H1 (cell line): ENCODE results near the gene XAB2. TPM values are rescaled to one million over a fixed set of nuclear protein-coding genes. Genes with fewer than 3 reads are reported as not detected.

Source experiments
- CTCF ChIA-PET: fragments of 300-600 bp; sonication (Branson Sonifier 250); formaldehyde crosslinking; loops from one replicate; lab custom pipeline; 2021; ENCODE audit not compliant: partially characterized antibody; lab: Charles Lee
- POLR2A ChIA-PET: fragments of 300-600 bp; sonication (Branson Sonifier 250); formaldehyde crosslinking; loops from one replicate; lab custom pipeline; 2021; ENCODE audit warnings: inconsistent platforms; ENCODE audit not compliant: partially characterized antibody; lab: Charles Lee
- DNase-seq, 2 experiments: peaks; one replicate each; pipeline versions ENCODE4 v3.0.0 to v3.0.0-alpha.2; 2010 to 2022; ENCODE audit warnings: low spot score in 2 of 2, low read depth in 1 of 2, mixed read lengths in 1 of 2
- FAIRE-seq: peaks from 2 replicates; lab custom pipeline; 2011; peaks lifted over from hg19 to GRCh38; lab: Jason Lieb, UNC
- H2AFZ ChIP-seq: 2 replicates; pipeline ENCODE4 v1.8.1; 2012; ENCODE audit warnings: low read length, inconsistent platforms
- H2AK5ac ChIP-seq: 2 replicates; pipeline ENCODE4 v1.6.1; 2013; ENCODE audit warnings: low read depth, low read length
- H2BK120ac ChIP-seq: replicated peaks from 2 replicates; pipeline ENCODE3; 2013; ENCODE audit warnings: low read depth, low read length, inconsistent platforms
- H2BK12ac ChIP-seq: 2 replicates; pipeline ENCODE4 v1.6.1; 2013; ENCODE audit warnings: low read depth, low read length
- H2BK15ac ChIP-seq: 2 replicates; pipeline ENCODE4 v1.6.1; 2013; ENCODE audit warnings: low read length
- H2BK20ac ChIP-seq: 2 replicates; pipeline ENCODE4 v1.6.1; 2013; ENCODE audit warnings: low read length
- H2BK5ac ChIP-seq: 2 replicates; pipeline ENCODE4 v1.6.1; 2013; ENCODE audit warnings: low read depth, low read length
- H3K14ac ChIP-seq: 2 replicates; pipeline ENCODE4 v1.6.1; 2013; ENCODE audit warnings: inconsistent platforms; ENCODE audit not compliant: insufficient read length
- H3K18ac ChIP-seq: 2 replicates; pipeline ENCODE4 v1.6.1; 2013; ENCODE audit warnings: low read length; ENCODE audit errors: extremely low read depth
- H3K23ac ChIP-seq: 2 replicates; pipeline ENCODE4 v1.6.1; 2013; ENCODE audit warnings: inconsistent platforms; ENCODE audit not compliant: insufficient read length
- H3K23me2 ChIP-seq: 2 replicates; pipeline ENCODE4 v1.6.1; 2013; ENCODE audit warnings: low read depth, low read length
- H3K27ac ChIP-seq: 2 replicates; pipeline ENCODE4 v1.6.1; 2011; ENCODE audit warnings: low read depth, low read length, inconsistent platforms
- H3K27me3 ChIP-seq, 4 experiments: replicated peaks in 1 of 4; 1 replicate in 1 of 4; 2 replicates in 3 of 4; pipeline versions ENCODE4 v1.6.1 to v1.8.1; 2011 to 2013; ENCODE audit warnings: low read length in 3 of 4, mild to moderate bottlenecking in 3 of 4, inconsistent platforms in 2 of 4, mixed read lengths in 2 of 4, moderate library complexity in 1 of 4; ENCODE audit not compliant: control insufficient read depth in 3 of 4, insufficient read depth in 3 of 4; ENCODE audit errors: extremely low read depth in 1 of 4
- H3K36me3 ChIP-seq, 4 experiments: 2 replicates each; pipeline versions ENCODE4 v1.6.1 to v1.8.1; 2011 to 2013; ENCODE audit warnings: mild to moderate bottlenecking in 4 of 4, low read length in 3 of 4, moderate library complexity in 2 of 4, control low read depth in 1 of 4, inconsistent platforms in 1 of 4; ENCODE audit not compliant: insufficient read depth in 4 of 4, control insufficient read depth in 2 of 4
- H3K4ac ChIP-seq: replicated peaks from 2 replicates; pipeline ENCODE3; 2013; ENCODE audit warnings: low read length, low read depth, mixed read lengths, inconsistent platforms; ENCODE audit not compliant: insufficient read length
- H3K4me1 ChIP-seq, 4 experiments: replicated peaks in 1 of 4; 1 replicate in 1 of 4; 2 replicates in 3 of 4; pipeline versions ENCODE4 v1.6.1 to v1.8.1; 2011 to 2013; ENCODE audit warnings: low read length in 3 of 4, inconsistent platforms in 2 of 4, mixed read lengths in 1 of 4; ENCODE audit not compliant: insufficient read depth in 4 of 4, control insufficient read depth in 3 of 4
- H3K4me2 ChIP-seq, 2 experiments: 2 replicates each; pipeline versions ENCODE4 v1.6.1 to v1.8.1; 2011 to 2013; ENCODE audit warnings: low read depth in 2 of 2, low read length in 2 of 2, control low read depth in 1 of 2, inconsistent platforms in 1 of 2, mild to moderate bottlenecking in 1 of 2; ENCODE audit not compliant: insufficient read depth in 1 of 2
- H3K4me3 ChIP-seq, 4 experiments: fragments of 200-600, 300-600 bp in 1 of 4; sonication (generic), shearing (Covaris generic), sonication (Bioruptor Twin) in 1 of 4; 2 replicates each; pipeline versions ENCODE4 v1.5.1 to v1.8.1; 2011 to 2016; ENCODE audit warnings: low read length in 4 of 4, low read depth in 3 of 4, control low read depth in 2 of 4, inconsistent platforms in 2 of 4, mild to moderate bottlenecking in 2 of 4, mixed read lengths in 1 of 4, moderate library complexity in 1 of 4; ENCODE audit not compliant: insufficient read depth in 2 of 4; ENCODE audit errors: extremely low read depth in 1 of 4
- H3K56ac ChIP-seq: replicated peaks from 2 replicates; pipeline ENCODE3; 2013; ENCODE audit warnings: low read depth, mild to moderate bottlenecking, mixed read lengths, low read length, inconsistent platforms; ENCODE audit not compliant: insufficient read length
- H3K79me1 ChIP-seq: 2 replicates; pipeline ENCODE4 v1.6.1; 2013; ENCODE audit warnings: low read depth, low read length, control low read depth
- H3K79me2 ChIP-seq, 2 experiments: 2 replicates each; pipeline versions ENCODE4 v1.6.1 to v1.8.1; 2012 to 2013; ENCODE audit warnings: low read length in 2 of 2, mild to moderate bottlenecking in 2 of 2, inconsistent platforms in 1 of 2; ENCODE audit not compliant: insufficient read depth in 2 of 2, control insufficient read depth in 1 of 2
- H3K9ac ChIP-seq, 4 experiments: replicated peaks in 1 of 4; 1 replicate in 1 of 4; 2 replicates in 3 of 4; pipeline versions ENCODE4 v1.6.1 to v1.8.1; 2011 to 2013; ENCODE audit warnings: low read depth in 3 of 4, low read length in 3 of 4, control low read depth in 2 of 4, mild to moderate bottlenecking in 2 of 4, moderate library complexity in 2 of 4, inconsistent platforms in 1 of 4; ENCODE audit errors: extremely low read depth in 1 of 4
- H3K9me3 ChIP-seq, 2 experiments: 2 replicates each; pipeline versions ENCODE4 v1.6.1 to v1.8.1; 2012 to 2013; ENCODE audit warnings: mild to moderate bottlenecking in 2 of 2, moderate library complexity in 2 of 2, control low read depth in 1 of 2, inconsistent platforms in 1 of 2, low read depth in 1 of 2, low read length in 1 of 2, mixed read lengths in 1 of 2; ENCODE audit not compliant: insufficient read depth in 2 of 2
- H4K20me1 ChIP-seq, 2 experiments: replicated peaks in 1 of 2; 2 replicates each; pipeline versions ENCODE3 to v1.8.1; 2011 to 2013; ENCODE audit warnings: inconsistent platforms in 2 of 2, low read length in 2 of 2, mild to moderate bottlenecking in 1 of 2; ENCODE audit not compliant: insufficient read depth in 2 of 2, control insufficient read depth in 1 of 2
- H4K5ac ChIP-seq: 2 replicates; pipeline ENCODE4 v1.6.1; 2013; ENCODE audit warnings: low read length, low read depth, mixed read lengths, inconsistent platforms; ENCODE audit not compliant: insufficient read length
- H4K8ac ChIP-seq: 2 replicates; pipeline ENCODE4 v1.8.0; 2013; ENCODE audit warnings: mild to moderate bottlenecking, moderate library complexity, low read length, inconsistent platforms; ENCODE audit not compliant: insufficient read depth; ENCODE audit errors: extremely low read depth
- H4K91ac ChIP-seq: replicated peaks from 2 replicates; pipeline ENCODE3; 2013; ENCODE audit warnings: low read length, mixed read lengths, inconsistent platforms; ENCODE audit not compliant: insufficient read length
- BRCA1 ChIP-seq: IDR thresholded peaks from 2 replicates; pipeline ENCODE4 v1.6.1; 2012; ENCODE audit warnings: low read depth, low read length, improper control_type of control experiment
- JUN ChIP-seq: IDR thresholded peaks from 2 replicates; pipeline ENCODE4 v1.6.1; 2011; ENCODE audit warnings: low read depth, mild to moderate bottlenecking, improper control_type of control experiment, low read length
- NANOG ChIP-seq: IDR thresholded peaks from 2 replicates; pipeline ENCODE4 v1.6.1; 2011; ENCODE audit warnings: low read length, low read depth, mild to moderate bottlenecking, inconsistent platforms; ENCODE audit not compliant: insufficient read depth, poor library complexity, severe bottlenecking
- RNF2 ChIP-seq: fragments of 200-900, 300-1000 bp; sonication (generic); IDR thresholded peaks from 2 replicates; pipeline ENCODE4 v1.7.1; 2016; ENCODE audit warnings: borderline replicate concordance, low read depth, mild to moderate bottlenecking, antibody characterized with exemption, low read length; ENCODE audit not compliant: poor library complexity, severe bottlenecking; ENCODE audit errors: missing control alignments
- SAP30 ChIP-seq: fragments of 300-600 bp; sonication (generic); IDR thresholded peaks from 2 replicates; pipeline ENCODE4 v1.7.1; 2012; ENCODE audit warnings: low read length, moderate library complexity, mild to moderate bottlenecking, inconsistent platforms; ENCODE audit not compliant: insufficient read depth, insufficient replicate concordance
- TAF1 ChIP-seq: IDR thresholded peaks from 2 replicates; pipeline ENCODE4 v1.6.1; 2011; ENCODE audit warnings: mild to moderate bottlenecking, low read depth, low read length
- WGBS, 2 experiments: shearing (Covaris generic) in 1 of 2; methylation state at CpG; one replicate each; pipeline versions ENCODE4 v1.1.6 to v1.1.7; 2013 to 2015; ENCODE audit warnings: low lambda C conversion rate in 2 of 2, mixed read lengths in 2 of 2, inconsistent platforms in 1 of 2, low coverage in 1 of 2, missing lambda C conversion rate in 1 of 2; ENCODE audit not compliant: insufficient replicate concordance in 2 of 2, insufficient coverage in 1 of 2, insufficient read length in 1 of 2; ENCODE audit errors: extremely low coverage in 1 of 2, missing lambda C conversion rate in 1 of 2; 5-methylcytosine and 5-hydroxymethylcytosine counted together
- polyA plus RNA-seq, 7 experiments: library from polyadenylated mRNA; depleted of rRNA in 3 of 7; stranded (reverse) in 5 of 7; unstranded in 2 of 7; fragments of >200 nt in 5 of 7; fragments of 200-250 nt in 2 of 7; gene quantifications; 1 replicate in 5 of 7; 2 replicates in 1 of 7; 4 replicates in 1 of 7; pipeline versions ENCODE4 v1.2.1 to v1.2.3, GENCODE V29; 2011 to 2013; ENCODE audit warnings: missing spikeins in 2 of 7, mixed read lengths in 2 of 7
- total RNA-seq: library from RNA; stranded (reverse); fragmentation: NEBNext Ultra II Directional; extraction: Animal tissue kit (Norgen Biotek cat#: 25700); gene quantifications from 2 replicates; pipeline ENCODE4 v1.2.1, GENCODE V29; 2021

Gene XAB2
- total and polyA plus RNA-seq, 2 of the 8 experiments (the other 6 are each of a cell fraction or from before 2014, with no cell fraction given), result 48.2 to 49.4 TPM

DNA sequence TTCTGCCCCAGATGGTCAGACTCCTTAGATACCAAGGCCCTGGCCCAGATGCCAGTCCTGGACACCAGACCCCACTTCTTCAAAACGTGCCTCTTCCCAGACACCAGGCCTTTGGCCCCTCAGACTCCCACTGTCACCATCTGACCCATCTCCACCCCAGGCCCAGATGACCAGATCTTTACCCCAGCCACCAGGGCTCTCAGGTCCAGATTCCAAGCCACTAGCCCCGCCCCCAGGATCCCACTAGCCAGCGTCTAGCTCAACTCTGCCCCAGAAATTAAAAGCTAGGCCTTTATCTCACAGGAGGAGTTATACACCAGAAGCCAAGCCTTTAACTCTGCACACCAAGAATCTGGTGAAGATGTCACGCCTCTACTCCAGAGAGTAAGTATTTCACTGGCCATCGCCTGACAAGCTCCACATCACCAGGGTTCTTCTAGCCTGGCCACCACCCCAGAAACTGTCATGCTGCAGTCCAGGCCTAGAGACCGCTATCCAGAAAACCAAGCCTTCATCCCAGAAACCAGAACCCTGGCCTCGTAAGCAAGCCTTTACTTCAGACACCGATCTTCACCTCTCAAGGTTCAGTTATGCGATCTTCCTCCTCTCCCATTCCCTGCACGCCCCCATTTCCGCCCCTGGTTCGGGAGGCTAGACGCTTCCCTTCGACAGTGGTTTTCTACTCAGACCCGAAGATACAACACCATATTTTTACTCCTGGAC lies 595 bp downstream of the XAB2 start:
- Histone ChIP-seq H3K23ac (no peak overlapping the region), H2AK5ac (peak overlapping the region; percentile 95), H3K4me1 (peaks cover 0 to 10% (median 3%) of the 10 kb centered on the region in 4 experiments; a peak in 4 of 7 replicates), H3K79me2 (peaks cover 10 to 46% of the 10 kb centered on the region in 2 experiments; a peak in 3 of 4 replicates), H3K36me3 (peaks cover 0 to 11% (median 6%) of the 10 kb centered on the region in 4 experiments; a peak in 4 of 8 replicates), H3K4ac (no peak overlapping the region), H3K79me1 (peaks cover 31% of the 10 kb centered on the region), H3K56ac (no peak overlapping the region), H2BK15ac (no peak overlapping the region), H4K8ac (peak overlapping the region; percentile 99; the same call in 1 of the 2 replicates), H4K5ac (no peak overlapping the region), H3K27ac (peak overlapping the region; percentile 88), H2BK5ac (peak overlapping the region; percentile 83; the same call in 1 of the 2 replicates), H3K23me2 (peaks cover 14% of the 10 kb centered on the region), H4K91ac (no peak overlapping the region), H2BK20ac (no peak overlapping the region), H3K18ac (no peak overlapping the region), H3K14ac (no peak overlapping the region), H3K27me3 (no peaks in the 10 kb centered on the region), H3K9ac (peak overlapping the region; percentile 92 to 99 (median 94)), H3K9me3 (no peaks in the 10 kb centered on the region), H4K20me1 (peaks cover 4 to 18% of the 10 kb centered on the region in 2 experiments), H3K4me3 (peak overlapping the region; percentile 94 to 100 (median 99)), H3K4me2 (peak overlapping the region; percentile 93 to 96), H2BK120ac (no peak overlapping the region), H2BK12ac (no peak overlapping the region)
- WGBS, 2 experiments, result 10% methylated on average over 15 of the region's 15 CpGs; no CpG with 5 or more reads in 1 of the 2 experiments
- FAIRE-seq (no peak), DNase-seq (no peak)
- CTCF ChIA-PET, result interaction anchor here (1.1 to 1.5 kb wide), 4 partner anchors 10 to 171 kb away, joined by 3 to 5 read pairs (median 4); no protein-coding TSS in a partner anchor
- POLR2A ChIA-PET, result interaction anchor here (0.8 to 3.3 kb wide), 8 partner anchors 9 to 128 kb away, joined by 3 to 11 read pairs (median 4); no protein-coding TSS in a partner anchor
- TF ChIP-seq BRCA1 (no peak), NANOG (no peak), RNF2 (no peak), JUN (no peak), SAP30 (no peak), TAF1 (no peak)
- TF ChIP-seq, all 59 proteins: peak for 0
- peak overlapping the region; percentile 31; the same call in 1 of the 2 replicates for H2AFZ ChIP-seq
